PC-3 (cell line): ENCODE data around the gene APOL4. TPM values are rescaled to one million over a fixed set of nuclear protein-coding genes. Genes with fewer than 3 reads are reported as not detected.
A peak's percentile ranks its signal among the peaks of the same experiment; 100 is the strongest.

Source experiments
- ATAC-seq: fragments of 200-7000 bp; cut with Tn5 transposase; 2 replicates; pipeline ENCODE4 v1.9.1; 2020; ENCODE audit warnings: mild to moderate bottlenecking, moderate library complexity
- BruUV-seq: library from RNA; stranded (reverse); fragments of 400-500 nt; replicated peaks from 2 replicates; lab custom pipeline; 2021; lab: Mats Ljungman, UMichigan
- CTCF ChIA-PET: fragments of 300-600 bp; sonication (Branson Sonifier 250); formaldehyde crosslinking; loops from one replicate; lab custom pipeline; 2022; ENCODE audit warnings: antibody characterized with exemption; lab: Charles Lee
- POLR2A ChIA-PET: fragments of 300-600 bp; sonication (Branson Sonifier 250); formaldehyde crosslinking; loops from one replicate; lab custom pipeline; 2022; ENCODE audit warnings: antibody characterized with exemption; ENCODE audit not compliant: unreplicated experiment; lab: Charles Lee
- DNase-seq: peaks from one replicate; pipeline ENCODE4 v3.0.0-alpha.2; 2015
- H2AFZ ChIP-seq: fragments of 300-600 bp; sonication (generic); 2 replicates; pipeline ENCODE4 v1.6.0; 2016; ENCODE audit warnings: antibody characterized with exemption, low read length
- H3F3A ChIP-seq: fragments of 300-600 bp; sonication (generic); one replicate; pipeline ENCODE4 v1.6.0; 2017; ENCODE audit warnings: antibody characterized with exemption, low read length, control low read depth, mild to moderate bottlenecking; ENCODE audit not compliant: unreplicated experiment
- H3K27ac ChIP-seq: fragments of 300-600 bp; sonication (generic); 2 replicates; pipeline ENCODE4 v1.5.1; 2016; ENCODE audit warnings: mild to moderate bottlenecking, low read length
- H3K27me3 ChIP-seq: fragments of 300-600 bp; sonication (generic); 2 replicates; pipeline ENCODE4 v1.6.1; 2016; ENCODE audit warnings: low read length, mixed read lengths
- H3K36me3 ChIP-seq: fragments of 300-600 bp; sonication (generic); 2 replicates; pipeline ENCODE4 v1.6.1; 2016; ENCODE audit warnings: low read depth, mixed run types, low read length, mixed read lengths
- H3K4me1 ChIP-seq: fragments of 300-600 bp; sonication (generic); 2 replicates; pipeline ENCODE4 v1.5.1; 2016; ENCODE audit warnings: low read length; ENCODE audit not compliant: insufficient read depth
- H3K4me2 ChIP-seq: fragments of 300-600 bp; sonication (generic); 2 replicates; pipeline ENCODE4 v1.6.0; 2016; ENCODE audit warnings: low read length
- H3K4me3 ChIP-seq: fragments of 300-600 bp; sonication (generic); 2 replicates; pipeline ENCODE4 v1.5.1; 2016; ENCODE audit warnings: mild to moderate bottlenecking, low read length, mixed read lengths
- H3K79me2 ChIP-seq: fragments of 300-600 bp; sonication (generic); 2 replicates; pipeline ENCODE4 v1.6.1; 2017; ENCODE audit warnings: low read length, mixed read lengths
- H3K9ac ChIP-seq: fragments of 300-600 bp; sonication (generic); 2 replicates; pipeline ENCODE4 v1.6.0; 2016; ENCODE audit warnings: mild to moderate bottlenecking, low read length
- H3K9me2 ChIP-seq: fragments of 300-600 bp; sonication (generic); replicated peaks from 2 replicates; pipeline ENCODE4 v1.6.1; 2016; ENCODE audit warnings: mixed run types, low read length, mixed read lengths
- H3K9me3 ChIP-seq: fragments of 300-600 bp; sonication (generic); 2 replicates; pipeline ENCODE4 v1.6.1; 2016; ENCODE audit warnings: low read length, mixed read lengths
- H4K20me1 ChIP-seq: fragments of 300-600 bp; sonication (generic); 2 replicates; pipeline ENCODE4 v1.6.1; 2016; ENCODE audit warnings: low read length, mixed read lengths
- EZH2 ChIP-seq: fragments of 300-600 bp; sonication (generic); IDR thresholded peaks from one replicate; pipeline ENCODE4 v1.6.1; 2017; ENCODE audit warnings: antibody characterized with exemption, mild to moderate bottlenecking, low read length; ENCODE audit not compliant: unreplicated experiment
- EZH2phosphoT487 ChIP-seq: fragments of 300-600 bp; sonication (generic); IDR thresholded peaks from 2 replicates; pipeline ENCODE4 v1.6.1; 2018; ENCODE audit warnings: mild to moderate bottlenecking, antibody characterized with exemption, low read length, borderline replicate concordance
- intact Hi-C: fragments of 100-400 bp; cut with micrococcal nuclease; formaldehyde crosslinking; loops from 2 replicates; pipeline ENCODE4 v1.9.0; 2023
- total RNA-seq: library from RNA; depleted of rRNA; stranded (reverse); fragments of >200 nt; gene quantifications from 2 replicates; pipeline ENCODE4 v1.2.3, GENCODE V29; 2014
- TF ChIP-seq, protein P1 (sequence below): fragments of 300-600 bp; sonication (generic); conservative IDR thresholded peaks from 2 replicates; pipeline ENCODE4 v1.5.1; 2017; ENCODE audit warnings: antibody characterized with exemption, low read depth, mild to moderate bottlenecking, low read length

Gene APOL4
- total RNA-seq, 1 experiment from 2014 or later = 0.04 TPM

DNA sequence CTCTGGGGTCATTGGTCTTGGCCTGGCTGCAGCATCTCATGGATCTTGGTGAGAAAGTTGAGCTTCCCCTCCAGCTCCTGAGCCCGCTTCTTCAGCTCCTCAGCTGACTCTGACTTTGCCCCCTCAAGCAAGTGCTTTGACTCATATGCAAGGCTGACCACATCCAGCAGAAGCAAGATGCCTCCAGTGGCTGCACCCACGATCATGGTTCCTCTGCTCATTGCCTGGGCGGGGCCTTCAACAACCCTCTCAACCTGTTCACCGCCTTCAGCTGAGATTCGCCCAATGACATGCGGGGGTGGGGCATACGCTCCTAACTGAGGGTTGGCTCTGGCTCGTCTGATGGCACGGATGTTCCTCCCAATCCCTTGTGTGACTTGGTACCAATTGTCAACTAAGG is 25.8 kb upstream of the APOL4 start:
- Histone ChIP-seq H2AFZ (no peak overlapping the region), H3K79me2 (no peaks in the 10 kb centered on the region), H3K4me1 (no peaks in the 10 kb centered on the region), H3K9ac (no peak overlapping the region), H3K9me2 (no peaks in the 10 kb centered on the region), H3K9me3 (no peaks in the 10 kb centered on the region), H3K36me3 (no peaks in the 10 kb centered on the region), H4K20me1 (no peaks in the 10 kb centered on the region), H3F3A (no peaks in the 10 kb centered on the region), H3K4me3 (no peak overlapping the region), H3K27me3 (no peaks in the 10 kb centered on the region), H3K27ac (no peak overlapping the region), H3K4me2 (no peak overlapping the region)
- intact Hi-C loops = no loop called here
- ChIA-PET CTCF (interaction anchor here (0.7 kb wide), 1 partner anchor 32 kb away, joined by 4 read pairs; no protein-coding TSS in a partner anchor), POLR2A (no interaction called here)
- ATAC-seq (no peak), DNase-seq (no peak)
- TSS peak; percentile 23 for BruUV-seq
- TF ChIP-seq, protein P1, sequence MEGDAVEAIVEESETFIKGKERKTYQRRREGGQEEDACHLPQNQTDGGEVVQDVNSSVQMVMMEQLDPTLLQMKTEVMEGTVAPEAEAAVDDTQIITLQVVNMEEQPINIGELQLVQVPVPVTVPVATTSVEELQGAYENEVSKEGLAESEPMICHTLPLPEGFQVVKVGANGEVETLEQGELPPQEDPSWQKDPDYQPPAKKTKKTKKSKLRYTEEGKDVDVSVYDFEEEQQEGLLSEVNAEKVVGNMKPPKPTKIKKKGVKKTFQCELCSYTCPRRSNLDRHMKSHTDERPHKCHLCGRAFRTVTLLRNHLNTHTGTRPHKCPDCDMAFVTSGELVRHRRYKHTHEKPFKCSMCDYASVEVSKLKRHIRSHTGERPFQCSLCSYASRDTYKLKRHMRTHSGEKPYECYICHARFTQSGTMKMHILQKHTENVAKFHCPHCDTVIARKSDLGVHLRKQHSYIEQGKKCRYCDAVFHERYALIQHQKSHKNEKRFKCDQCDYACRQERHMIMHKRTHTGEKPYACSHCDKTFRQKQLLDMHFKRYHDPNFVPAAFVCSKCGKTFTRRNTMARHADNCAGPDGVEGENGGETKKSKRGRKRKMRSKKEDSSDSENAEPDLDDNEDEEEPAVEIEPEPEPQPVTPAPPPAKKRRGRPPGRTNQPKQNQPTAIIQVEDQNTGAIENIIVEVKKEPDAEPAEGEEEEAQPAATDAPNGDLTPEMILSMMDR = no peak
- TF ChIP-seq EZH2 (no peak), EZH2phosphoT487 (no peak)

DNA sequence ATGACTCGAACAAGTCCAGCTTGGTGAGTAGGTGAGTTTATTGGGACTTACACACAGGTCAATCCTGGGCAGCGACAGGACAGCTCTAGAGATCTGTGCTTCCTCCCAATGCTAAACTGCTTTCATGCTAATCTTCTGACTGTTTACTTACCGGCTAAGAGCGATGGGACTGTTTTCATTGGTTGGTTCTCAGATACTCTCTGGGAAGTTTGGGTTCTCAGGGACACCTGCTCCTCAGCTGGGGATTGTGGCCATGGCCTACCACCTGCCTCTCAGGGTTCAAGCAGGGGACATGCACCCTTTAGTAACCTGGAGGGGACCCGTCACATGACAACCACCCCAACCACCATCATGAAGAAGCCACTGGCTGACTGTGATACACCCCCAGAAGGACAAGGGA is 24.6 kb upstream of the APOL4 start:
- no peaks in the 10 kb centered on the region for H3K79me2 ChIP-seq
- H3K9ac ChIP-seq = no peak overlapping the region
- TF ChIP-seq EZH2phosphoT487 (no peak), EZH2 (no peak)
- TF ChIP-seq, protein P1 = no peak
- H3K27me3 ChIP-seq = no peaks in the 10 kb centered on the region
- ATAC-seq (no peak), DNase-seq (no peak)
- H3K9me2 ChIP-seq = no peaks in the 10 kb centered on the region
- H2AFZ ChIP-seq = no peak overlapping the region
- H3K4me2 ChIP-seq = no peak overlapping the region
- no peaks in the 10 kb centered on the region for H3K4me1 ChIP-seq
- ChIA-PET CTCF (no interaction called here), POLR2A (no interaction called here)
- H3K4me3 ChIP-seq = no peak overlapping the region
- no TSS peak for BruUV-seq
- no peaks in the 10 kb centered on the region for H3K36me3 ChIP-seq
- H4K20me1 ChIP-seq = no peaks in the 10 kb centered on the region
- H3K9me3 ChIP-seq = no peaks in the 10 kb centered on the region
- no peaks in the 10 kb centered on the region for H3F3A ChIP-seq
- no peak overlapping the region for H3K27ac ChIP-seq
- intact Hi-C loops = no loop called here

GRCh38 chr22:36225333-36225922 is 23.8 kb upstream of the APOL4 start:
- Histone ChIP-seq H2AFZ (no peak overlapping the region), H3K4me1 (no peaks in the 10 kb centered on the region), H4K20me1 (no peaks in the 10 kb centered on the region), H3K9me3 (no peaks in the 10 kb centered on the region), H3K4me2 (no peak overlapping the region), H3K4me3 (no peak overlapping the region), H3F3A (no peaks in the 10 kb centered on the region), H3K27me3 (no peaks in the 10 kb centered on the region), H3K9me2 (no peaks in the 10 kb centered on the region), H3K79me2 (no peaks in the 10 kb centered on the region), H3K9ac (no peak overlapping the region), H3K36me3 (no peaks in the 10 kb centered on the region), H3K27ac (no peak overlapping the region)
- ChIA-PET CTCF (no interaction called here), POLR2A (no interaction called here)
- intact Hi-C loops = no loop called here
- no peak for DNase-seq
- ATAC-seq = no peak
- no TSS peak for BruUV-seq
- TF ChIP-seq EZH2 (no peak), EZH2phosphoT487 (no peak)
- TF ChIP-seq, protein P1 = no peak
